GM18499 (cell line): Measurements from ENCODE around the gene MNAT1.
"Not testable (repeated sequence)": the region's sequence is repeated elsewhere in the genome, so short reads cannot be mapped to it uniquely, and the experiment has no call there.

Experiments used
- ATAC-seq: cut with Tn5 transposase; IDR thresholded peaks from one replicate; pipeline ENCODE4 v1.9.1; 2021; ENCODE audit warnings: moderate number of reproducible peaks; ENCODE audit not compliant: insufficient read depth, unreplicated experiment

MNAT1 gene

DNA sequence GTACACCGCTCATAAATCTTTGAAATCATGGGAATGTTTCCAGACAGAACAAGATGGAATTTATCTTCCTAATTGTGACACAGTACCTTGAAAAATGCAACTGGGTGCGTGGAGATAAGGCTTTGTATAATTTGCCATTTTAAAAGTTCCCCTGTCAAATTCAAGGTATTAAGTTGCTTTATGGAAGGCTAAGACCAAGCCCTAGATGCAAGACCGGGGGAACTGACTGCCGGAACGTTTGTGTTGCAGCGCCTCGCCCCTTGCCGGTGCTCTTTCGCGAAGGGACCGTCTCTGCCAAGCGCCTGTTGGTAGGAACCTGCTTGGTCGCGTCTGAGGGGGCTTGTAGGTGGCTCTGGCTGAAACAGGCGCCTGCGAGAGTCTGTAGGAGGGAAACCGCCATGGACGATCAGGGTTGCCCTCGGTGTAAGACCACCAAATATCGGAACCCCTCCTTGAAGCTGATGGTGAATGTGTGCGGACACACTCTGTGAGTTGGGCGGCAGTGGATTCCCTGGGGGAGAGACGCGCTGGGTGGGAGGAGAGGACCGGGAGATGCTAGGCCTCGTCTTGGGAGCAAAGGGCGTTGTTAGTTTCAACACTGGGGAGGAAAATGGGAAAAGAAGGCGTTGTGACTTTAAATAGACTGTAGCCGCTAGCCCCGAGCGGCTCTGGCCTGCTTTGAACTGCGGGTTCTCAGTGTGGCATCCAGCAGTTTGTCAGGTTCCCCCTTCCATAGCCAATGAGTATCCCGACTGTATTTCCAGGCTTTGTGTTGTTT lies at the start of gene MNAT1:
Gene MNAT1, plus strand, starts transcription at position 297 of the 778 bp plus-strand sequence. Its CDS starts 102 bp downstream, at position 399.
- peak; percentile 78 for ATAC-seq

GRCh38 chr14:60686865-60687264 lies 47.7 kb upstream of the MNAT1 start:
- ATAC-seq: no peak

GRCh38 chr14:60691383-60692113 lies 43.0 kb upstream of the MNAT1 start:
- ATAC-seq: no peak

- ATAC-seq: no peak
These were observed 39.2 kb upstream of the MNAT1 start for GRCh38 chr14:60695327-60695726.

DNA sequence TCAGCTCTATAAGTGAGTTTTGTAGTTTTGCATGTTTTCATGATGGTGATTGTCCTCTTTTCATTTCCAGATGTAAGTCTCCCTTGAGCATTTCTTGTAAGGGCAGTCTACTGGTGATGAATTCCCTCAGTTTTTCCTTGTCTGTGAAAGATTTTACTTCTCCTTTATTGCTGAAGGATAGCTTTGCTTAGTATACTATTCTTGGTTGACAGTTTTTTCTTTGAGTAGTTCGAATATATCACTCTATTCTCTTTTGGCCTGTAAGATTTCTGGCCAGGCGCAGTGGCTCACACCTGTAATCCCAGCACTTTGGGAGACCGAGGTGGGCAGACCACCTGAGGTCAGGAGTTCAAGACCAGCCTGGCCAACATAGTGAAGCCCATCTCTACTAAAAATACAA lies 34.0 kb upstream of the MNAT1 start:
- ATAC-seq: no peak

GRCh38 chr14:60705100-60705499 lies 29.5 kb upstream of the MNAT1 start:
- no peak for ATAC-seq

DNA sequence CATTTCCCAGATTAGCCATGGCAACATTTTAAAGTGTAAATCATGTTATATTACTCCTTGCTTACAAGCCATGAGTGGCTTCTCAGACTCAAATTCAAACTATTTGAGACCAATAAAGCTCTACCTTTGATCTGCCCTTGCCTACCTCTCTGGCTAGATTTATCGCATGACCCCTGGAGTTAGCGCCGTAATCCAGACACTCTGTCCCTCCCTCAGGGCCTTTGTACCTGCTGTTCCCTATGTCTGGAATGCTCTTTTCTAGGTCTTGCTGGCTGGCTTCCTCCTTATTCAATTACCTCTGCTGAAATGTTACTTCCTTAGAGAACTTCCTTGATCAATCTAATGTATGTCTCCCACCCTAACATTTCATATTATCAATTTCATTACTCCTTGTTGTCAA lies 26.7 kb upstream of the MNAT1 start:
- ATAC-seq: no peak

GRCh38 chr14:60710494-60710893 lies 24.1 kb upstream of the MNAT1 start:
- ATAC-seq: no peak

DNA sequence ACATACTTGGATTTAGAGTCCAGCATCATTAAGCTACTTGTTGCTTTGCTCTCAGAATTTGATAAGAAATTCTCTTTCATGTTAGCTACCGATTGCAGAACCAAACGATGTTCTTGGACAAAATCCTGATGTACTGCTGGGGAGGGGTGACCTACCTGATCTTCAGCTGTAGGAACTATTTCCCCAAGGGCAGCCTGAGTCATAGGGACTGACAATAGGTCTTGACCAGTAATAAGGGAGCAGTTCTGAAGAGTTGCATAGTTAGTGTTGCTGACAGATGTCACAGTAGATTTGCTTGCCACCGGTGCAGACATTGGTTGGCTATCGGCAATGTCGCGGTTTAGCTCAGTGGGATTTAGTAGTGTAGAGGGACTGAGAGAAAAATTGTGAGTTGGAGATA lies 21.0 kb upstream of the MNAT1 start:
- no peak for ATAC-seq

- no peak for ATAC-seq
These were observed 14.2 kb upstream of the MNAT1 start for GRCh38 chr14:60720391-60720790.

DNA sequence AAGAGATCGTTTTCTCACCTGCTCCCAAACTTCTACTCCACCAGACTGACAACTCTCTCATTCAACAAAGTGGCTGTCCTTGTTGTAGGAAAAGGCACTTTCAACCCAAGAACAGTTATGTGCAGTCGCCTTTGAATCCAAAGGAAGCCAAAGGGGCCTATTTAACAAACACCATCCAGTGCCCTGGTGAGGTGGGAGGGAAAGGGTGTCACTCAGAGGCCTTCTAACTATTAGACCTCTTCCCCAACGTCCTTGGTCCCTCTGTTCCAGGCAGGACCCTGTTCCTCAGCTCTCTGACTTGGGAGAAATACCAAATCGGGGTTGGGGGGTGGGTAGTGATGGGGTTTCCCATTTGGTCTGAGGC lies 13.6 kb upstream of the MNAT1 start:
- ATAC-seq: no peak

GRCh38 chr14:60721326-60722106 lies 13.0 kb upstream of the MNAT1 start:
- no peak for ATAC-seq

- no peak for ATAC-seq
These were observed 12.5 kb upstream of the MNAT1 start for GRCh38 chr14:60722107-60722356.

- ATAC-seq: no peak
These were observed 12.0 kb upstream of the MNAT1 start for GRCh38 chr14:60722357-60723115.

DNA sequence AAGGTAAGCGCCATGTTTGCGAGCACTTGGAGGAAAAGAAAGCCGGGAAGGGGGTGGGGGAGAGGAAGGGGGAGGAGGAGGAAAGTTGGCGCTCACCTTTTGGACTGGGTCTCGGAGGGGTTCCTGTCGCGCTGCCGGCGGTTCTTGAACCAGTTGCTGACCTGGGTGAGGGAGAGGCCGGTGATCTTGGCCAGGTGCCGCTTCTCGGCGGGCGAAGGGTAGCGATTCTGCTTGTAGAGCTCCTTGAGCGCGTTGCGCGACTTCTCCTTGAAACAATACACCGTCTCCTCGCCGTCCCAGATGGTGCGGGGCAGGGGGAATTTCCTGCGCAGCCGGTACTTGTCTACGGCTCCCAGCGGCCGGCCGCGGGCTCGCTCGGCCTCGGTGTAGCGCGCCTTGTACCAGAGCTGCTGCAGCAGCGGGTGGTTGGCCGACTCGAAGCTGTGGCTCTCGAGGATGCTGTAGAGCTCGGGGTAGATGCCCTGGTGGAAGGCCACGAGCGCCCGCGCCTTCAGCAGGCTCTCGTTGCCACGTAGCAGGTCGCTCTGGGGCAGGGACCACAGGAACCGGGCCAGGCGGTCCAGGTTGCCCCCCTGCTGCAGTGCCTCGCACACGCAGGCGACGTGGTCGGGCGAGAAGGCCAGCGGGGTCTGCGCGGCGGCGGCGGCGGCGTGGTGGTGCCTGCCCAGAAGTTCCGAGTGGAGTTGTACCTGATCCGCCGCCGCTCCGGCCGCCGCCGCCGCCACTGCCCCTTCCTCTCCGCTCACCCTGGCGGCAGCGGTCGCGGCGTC lies 11.2 kb upstream of the MNAT1 start:
- ATAC-seq: no peak

- ATAC-seq: no peak
These were observed 10.5 kb upstream of the MNAT1 start, which contains the start of gene SIX4 for GRCh38 chr14:60723907-60724618. SIX4 (minus strand) TSS chr14:60724351; CDS start chr14:60724074, 277 bp downstream.

DNA sequence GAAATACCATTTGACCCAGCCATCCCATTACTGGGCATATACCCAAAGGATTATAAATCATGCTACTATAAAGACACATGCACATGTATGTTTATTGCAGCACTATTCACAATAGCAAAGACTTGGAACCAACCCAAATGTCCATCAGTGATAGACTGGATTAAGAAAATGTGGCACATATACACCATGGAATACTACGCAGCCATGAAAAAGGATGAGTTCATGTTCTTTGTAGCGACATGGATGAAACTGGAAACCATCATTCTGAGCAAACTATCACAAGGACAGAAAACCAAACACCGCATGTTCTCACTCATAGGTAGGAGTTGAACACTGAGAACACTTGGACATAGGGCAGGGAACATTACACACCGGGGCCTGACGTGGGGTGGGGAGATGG lies 3.3 kb upstream of the MNAT1 start:
- ATAC-seq: not testable (repeated sequence)

DNA sequence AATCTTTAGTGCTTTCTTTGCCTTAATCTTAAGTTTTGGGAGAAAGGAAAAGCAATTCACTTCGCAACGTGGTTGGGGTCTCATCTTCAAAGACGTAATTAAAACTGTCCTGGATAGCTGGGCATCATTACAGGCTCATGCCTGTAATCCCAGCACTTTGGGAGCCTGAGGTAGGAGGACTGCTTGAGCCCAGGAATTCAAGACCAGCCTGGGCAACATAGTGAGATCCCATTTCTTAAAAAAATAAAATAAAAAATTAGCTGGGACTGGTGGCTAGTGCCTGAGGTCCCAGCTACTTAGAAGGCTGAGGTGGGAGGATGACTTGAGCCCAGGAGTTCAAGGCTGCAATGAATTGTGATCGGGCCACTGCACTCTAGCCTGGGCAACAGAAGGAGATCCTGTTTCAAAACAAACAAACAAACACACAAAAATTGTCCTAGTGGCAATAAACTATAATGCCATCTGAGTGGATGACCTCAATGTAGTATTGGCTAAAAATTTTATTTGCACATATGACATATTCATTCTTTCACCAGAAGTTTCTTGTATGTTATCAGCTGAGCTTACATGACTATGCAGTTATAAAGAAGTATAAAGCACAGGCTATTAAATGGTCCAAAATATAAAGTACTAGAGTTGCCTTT lies 1.6 kb upstream of the MNAT1 start:
- ATAC-seq: no peak

- ATAC-seq: no peak
These were observed 855 bp downstream of the MNAT1 start for GRCh38 chr14:60735416-60735815.
